PC-3 (cell line): Measurements from ENCODE around the gene PDC.

ENCODE experiments used
- CTCF ChIP-seq: fragments of 300-600 bp; sonication (generic); conservative IDR thresholded peaks from 2 replicates; pipeline ENCODE4 v1.5.1; 2017; ENCODE audit warnings: antibody characterized with exemption, low read depth, mild to moderate bottlenecking, low read length
- EZH2 ChIP-seq: fragments of 300-600 bp; sonication (generic); IDR thresholded peaks from one replicate; pipeline ENCODE4 v1.6.1; 2017; ENCODE audit warnings: antibody characterized with exemption, mild to moderate bottlenecking, low read length; ENCODE audit not compliant: unreplicated experiment

- no peak for TF ChIP-seq CTCF
- no peak for TF ChIP-seq EZH2
Measured at GRCh38 chr1:186420311-186420710, 40.6 kb downstream of the PDC start.
